Measurements from ENCODE around the gene MTX2. TPM values are rescaled to one million over a fixed set of nuclear protein-coding genes. Genes with fewer than 3 reads are reported as not detected.

MTX2 gene
- total and polyA plus RNA-seq, 10 of the 15 experiments (the other 5 are each of a cell fraction or from before 2014, with no cell fraction given), result 15.7 to 78.1 (median 55.0) TPM

DNA sequence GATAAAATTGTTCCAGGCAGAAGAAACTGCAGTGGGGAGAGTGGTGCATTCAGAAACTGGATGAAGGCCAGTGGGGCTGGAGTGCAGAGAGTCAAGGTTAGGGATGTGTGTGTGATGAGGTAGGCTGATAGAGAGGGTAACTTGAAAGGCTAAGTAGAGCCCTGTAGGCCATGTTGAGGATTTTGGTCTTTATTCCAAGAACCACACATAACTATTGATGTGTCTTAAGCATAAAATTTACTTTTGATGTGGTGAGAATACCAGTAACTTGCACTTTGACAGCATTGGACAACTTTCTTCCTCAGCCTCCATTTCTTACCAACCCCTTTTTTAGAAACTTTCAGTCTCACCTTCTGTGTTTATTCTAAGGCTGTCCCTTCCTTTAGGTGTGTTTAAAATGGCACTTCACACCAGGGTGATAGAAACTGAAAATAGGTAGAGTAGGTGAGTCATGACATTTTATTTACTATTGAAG is 22.6 kb downstream of the MTX2 start:
- intact Hi-C loops (cut with micrococcal nuclease; ENCODE audit: unreplicated experiment), result no loop called here
- CTCF ChIA-PET, result no interaction called here
- TF ChIP-seq, protein P1, sequence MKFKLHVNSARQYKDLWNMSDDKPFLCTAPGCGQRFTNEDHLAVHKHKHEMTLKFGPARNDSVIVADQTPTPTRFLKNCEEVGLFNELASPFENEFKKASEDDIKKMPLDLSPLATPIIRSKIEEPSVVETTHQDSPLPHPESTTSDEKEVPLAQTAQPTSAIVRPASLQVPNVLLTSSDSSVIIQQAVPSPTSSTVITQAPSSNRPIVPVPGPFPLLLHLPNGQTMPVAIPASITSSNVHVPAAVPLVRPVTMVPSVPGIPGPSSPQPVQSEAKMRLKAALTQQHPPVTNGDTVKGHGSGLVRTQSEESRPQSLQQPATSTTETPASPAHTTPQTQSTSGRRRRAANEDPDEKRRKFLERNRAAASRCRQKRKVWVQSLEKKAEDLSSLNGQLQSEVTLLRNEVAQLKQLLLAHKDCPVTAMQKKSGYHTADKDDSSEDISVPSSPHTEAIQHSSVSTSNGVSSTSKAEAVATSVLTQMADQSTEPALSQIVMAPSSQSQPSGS (IDR thresholded peaks at IDR 0.05; ENCODE audit: low read length), result peak; percentile 28; the same call in 1 of the 2 replicates
- TF ChIP-seq HSF1 (IDR thresholded peaks at IDR 0.05; ENCODE audit: low read depth, low read length) (no peak), MTA3 (IDR thresholded peaks at IDR 0.05; ENCODE audit: borderline replicate concordance, low read length) (no peak), RUNX3 (IDR thresholded peaks at IDR 0.05; ENCODE audit: low read length) (peak; percentile 80), CREM (IDR thresholded peaks at IDR 0.05; ENCODE audit: low read depth) (peak; percentile 42; the same call in 1 of the 2 replicates), TCF12 (IDR thresholded peaks at IDR 0.05; ENCODE audit: low read depth, low read length) (no peak), ZNF622 (IDR thresholded peaks at IDR 0.05) (no peak), NRF1 (conservative IDR thresholded peaks at IDR 0.05; ENCODE audit: low read depth, low read length) (no peak), POU2F2 (IDR thresholded peaks at IDR 0.05; ENCODE audit: borderline replicate concordance, low read depth, low read length) (no peak), NFYB (IDR thresholded peaks at IDR 0.05; ENCODE audit: insufficient read depth, low read depth, low read length) (peak; percentile 66), PAX8 (IDR thresholded peaks at IDR 0.05) (no peak), SUZ12 (IDR thresholded peaks at IDR 0.05; ENCODE audit: unreplicated experiment) (no peak), MEF2A (IDR thresholded peaks at IDR 0.05; ENCODE audit: insufficient read depth, low read depth, low read length) (peak; percentile 77), RAD21 (IDR thresholded peaks at IDR 0.05; ENCODE audit: insufficient read depth, low read depth, low read length) (peak; percentile 5; the same call in 1 of the 2 replicates), MEF2B (IDR thresholded peaks at IDR 0.05; ENCODE audit: partially characterized antibody, poor library complexity, severe bottlenecking) (peak; percentile 61), CHD2 (IDR thresholded peaks at IDR 0.05; ENCODE audit: borderline replicate concordance, low read depth, low read length) (no peak)
- TF ChIP-seq, protein P2, sequence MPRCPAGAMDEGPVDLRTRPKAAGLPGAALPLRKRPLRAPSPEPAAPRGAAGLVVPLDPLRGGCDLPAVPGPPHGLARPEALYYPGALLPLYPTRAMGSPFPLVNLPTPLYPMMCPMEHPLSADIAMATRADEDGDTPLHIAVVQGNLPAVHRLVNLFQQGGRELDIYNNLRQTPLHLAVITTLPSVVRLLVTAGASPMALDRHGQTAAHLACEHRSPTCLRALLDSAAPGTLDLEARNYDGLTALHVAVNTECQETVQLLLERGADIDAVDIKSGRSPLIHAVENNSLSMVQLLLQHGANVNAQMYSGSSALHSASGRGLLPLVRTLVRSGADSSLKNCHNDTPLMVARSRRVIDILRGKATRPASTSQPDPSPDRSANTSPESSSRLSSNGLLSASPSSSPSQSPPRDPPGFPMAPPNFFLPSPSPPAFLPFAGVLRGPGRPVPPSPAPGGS (IDR thresholded peaks at IDR 0.05; ENCODE audit: borderline replicate concordance, insufficient read depth, low read depth, low read length, poor library complexity, severe bottlenecking), result no peak
- TF ChIP-seq, protein P3, sequence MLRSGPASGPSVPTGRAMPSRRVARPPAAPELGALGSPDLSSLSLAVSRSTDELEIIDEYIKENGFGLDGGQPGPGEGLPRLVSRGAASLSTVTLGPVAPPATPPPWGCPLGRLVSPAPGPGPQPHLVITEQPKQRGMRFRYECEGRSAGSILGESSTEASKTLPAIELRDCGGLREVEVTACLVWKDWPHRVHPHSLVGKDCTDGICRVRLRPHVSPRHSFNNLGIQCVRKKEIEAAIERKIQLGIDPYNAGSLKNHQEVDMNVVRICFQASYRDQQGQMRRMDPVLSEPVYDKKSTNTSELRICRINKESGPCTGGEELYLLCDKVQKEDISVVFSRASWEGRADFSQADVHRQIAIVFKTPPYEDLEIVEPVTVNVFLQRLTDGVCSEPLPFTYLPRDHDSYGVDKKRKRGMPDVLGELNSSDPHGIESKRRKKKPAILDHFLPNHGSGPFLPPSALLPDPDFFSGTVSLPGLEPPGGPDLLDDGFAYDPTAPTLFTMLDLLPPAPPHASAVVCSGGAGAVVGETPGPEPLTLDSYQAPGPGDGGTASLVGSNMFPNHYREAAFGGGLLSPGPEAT (IDR thresholded peaks at IDR 0.05; ENCODE audit: low read depth), result peak; percentile 35; the same call in 1 of the 2 replicates

More for the DNA sequence above, 22.6 kb downstream of the MTX2 start:
- no peak for FAIRE-seq
- in situ Hi-C loops (cut with MboI), result no loop called here
- ChIA-PET SMC1A (ENCODE audit: uncharacterized antibody, unreplicated experiment) (interaction anchor here (0.9 to 1.8 kb wide), 2 partner anchors 9 to 23 kb away, joined by 4 read pairs; partner anchors contain the start of gene MTX2), POLR2A (no interaction called here), RAD21 (ENCODE audit: unreplicated experiment) (no interaction called here)
- no peaks in the 10 kb centered on the region for H4K20me1 ChIP-seq (ENCODE audit: control insufficient read depth, insufficient read depth)
- peaks cover 15% of the 10 kb centered on the region; the same call in 1 of the 2 replicates for H3K4me1 ChIP-seq (ENCODE audit: control insufficient read depth, insufficient read depth, low read length)
- peak overlapping the region; percentile 1; the same call in 1 of the 2 replicates for H3K4me3 ChIP-seq
- no peaks in the 10 kb centered on the region for H3K36me3 ChIP-seq (ENCODE audit: control insufficient read depth in 2 of 2, insufficient read depth in 2 of 2, low read length in 1 of 2)
- no peak overlapping the region for H3K9ac ChIP-seq (ENCODE audit: control insufficient read depth, insufficient read depth, low read length)
- peak; percentile 88 for ATAC-seq
- H3K4me2 ChIP-seq (ENCODE audit: control insufficient read depth, insufficient read depth), result peak overlapping the region; percentile 95
- no peaks in the 10 kb centered on the region for H3K9me3 ChIP-seq (replicated peaks; ENCODE audit: control insufficient read depth, insufficient read depth, low read length)
- no TSS peak for BruUV-seq (replicated peaks)
- H3K27me3 ChIP-seq (replicated peaks in 1 of 2; ENCODE audit: control insufficient read depth in 2 of 2, insufficient read depth in 2 of 2, low read length in 1 of 2), result no peaks in the 10 kb centered on the region
- H3K79me2 ChIP-seq (ENCODE audit: control insufficient read depth, insufficient read depth, low read length), result peaks cover 19% of the 10 kb centered on the region
- peak; percentile 48 for DNase-seq (ENCODE audit: low read depth, low spot score)
- no peak overlapping the region for H3K27ac ChIP-seq (ENCODE audit: control insufficient read depth, insufficient read depth)
- H2AFZ ChIP-seq (ENCODE audit: control insufficient read depth, low read depth, low read length), result no peak overlapping the region; the same call in 1 of the 2 replicates
